GM18951 (cell line): Measurements from ENCODE around the gene SLC16A7.
"Not testable (repeated sequence)": the region's sequence is repeated elsewhere in the genome, so short reads cannot be mapped to it uniquely, and the experiment has no call there.

Source experiments
- POLR2A ChIP-seq: IDR thresholded peaks from 4 replicates; pipeline ENCODE4 v1.6.1; 2011; ENCODE audit warnings: mild to moderate bottlenecking; ENCODE audit not compliant: insufficient read length, insufficient read depth; ENCODE audit errors: extremely low read depth
- in situ Hi-C: fragments of 300-500 bp; cut with MboI; formaldehyde crosslinking; loops from one replicate; pipeline ENCODE4 v1.12.0; 2022; ENCODE audit warnings: low sequenced_read_pairs, mixed read lengths, inconsistent platforms; ENCODE audit not compliant: unreplicated experiment

The SLC16A7 gene

GRCh38 chr12:59595565-59595882 is 305 bp upstream of the SLC16A7 start:
- in situ Hi-C loops = no loop called here
- TF ChIP-seq POLR2A = no peak

DNA sequence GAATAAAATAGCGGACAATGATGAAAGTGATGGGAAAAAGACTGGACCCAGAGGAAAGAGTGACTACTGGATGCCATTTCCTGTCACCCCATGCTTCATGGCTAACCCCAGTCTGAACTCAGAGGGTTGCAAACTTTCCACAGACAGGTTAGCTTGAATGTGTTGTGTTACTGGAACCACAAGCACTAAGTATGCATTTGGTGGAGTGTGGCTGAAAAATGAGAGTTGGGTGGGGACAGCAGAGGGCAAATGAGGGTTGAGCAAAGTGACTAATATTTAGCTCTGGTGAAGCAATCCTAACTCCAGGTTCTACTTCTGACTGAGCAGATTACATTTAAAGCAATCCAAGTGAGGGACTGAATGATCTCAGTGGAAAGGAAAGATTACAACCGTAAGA is 1.6 kb downstream of the SLC16A7 start:
- no peak for TF ChIP-seq POLR2A
- in situ Hi-C loops = no loop called here

GRCh38 chr12:59600171-59600570 is 4.3 kb downstream of the SLC16A7 start:
- no peak for TF ChIP-seq POLR2A
- in situ Hi-C loops = no loop called here

GRCh38 chr12:59603754-59604153 is 7.9 kb downstream of the SLC16A7 start:
- in situ Hi-C loops = no loop called here
- no peak for TF ChIP-seq POLR2A

DNA sequence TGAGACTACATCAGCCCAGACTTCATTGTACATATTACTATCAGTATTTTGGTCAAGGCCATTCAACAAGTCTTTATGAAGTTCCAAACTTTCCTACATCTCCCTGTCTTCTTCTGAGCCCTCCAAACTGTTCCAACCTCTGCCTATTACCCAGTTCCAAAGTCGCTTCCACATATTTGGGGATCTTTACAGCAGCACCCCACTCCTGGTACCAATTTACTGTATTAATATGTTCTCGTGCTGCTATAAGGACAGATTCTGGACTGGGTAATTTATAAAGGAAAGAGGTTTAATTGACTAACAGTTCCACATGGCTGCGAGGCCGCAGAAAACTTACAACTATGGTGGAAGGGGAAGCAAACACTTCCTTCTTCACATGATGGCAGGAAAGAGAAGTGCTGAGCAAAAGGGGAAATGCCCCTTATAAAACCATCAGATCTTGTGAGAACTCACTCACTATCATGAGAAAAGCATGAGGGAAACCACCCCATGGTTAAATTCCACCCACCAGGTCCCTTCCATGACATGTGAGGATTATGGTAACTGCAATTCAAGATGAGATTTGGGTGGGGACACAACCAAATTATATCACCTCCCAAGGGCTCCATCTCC is 17.1 kb downstream of the SLC16A7 start:
- in situ Hi-C loops = not testable (repeated sequence)

GRCh38 chr12:59615392-59616165 is 19.8 kb downstream of the SLC16A7 start:
- in situ Hi-C loops = no loop called here
- TF ChIP-seq POLR2A = no peak

DNA sequence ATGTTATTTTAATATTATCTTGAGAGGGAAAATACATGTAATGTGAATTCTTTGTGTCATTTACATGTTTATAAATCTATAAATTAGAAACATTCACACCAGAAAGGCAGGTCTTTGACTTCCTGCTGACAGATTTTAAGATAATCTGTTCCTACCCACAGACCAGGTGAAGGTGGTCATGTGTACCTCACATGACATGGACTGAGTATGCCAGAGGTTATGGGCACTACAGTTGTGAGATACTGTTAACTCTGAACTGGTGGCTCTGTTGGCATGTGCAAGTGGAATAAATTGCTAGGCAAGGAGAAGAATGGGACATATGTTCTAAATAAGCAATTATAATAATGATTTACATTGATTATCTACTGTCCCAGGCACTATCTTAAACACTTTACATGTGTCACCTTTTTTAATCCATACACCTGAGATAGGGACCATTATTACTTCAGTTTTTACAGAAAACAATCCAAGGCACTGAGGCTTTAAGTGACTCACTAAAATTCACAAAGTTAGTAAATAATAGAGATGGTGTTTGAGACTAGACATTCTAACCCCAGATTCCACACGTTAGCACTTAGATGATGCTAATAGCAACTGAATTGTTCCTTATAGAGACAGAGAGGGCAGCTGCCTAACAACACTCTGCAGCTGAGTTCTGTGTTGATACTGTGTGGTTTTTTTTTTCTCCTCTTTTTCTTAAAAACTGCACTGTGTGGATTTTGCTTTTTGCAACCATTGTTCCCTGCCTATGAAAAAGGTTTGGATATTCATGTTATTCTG is 23.8 kb downstream of the SLC16A7 start:
- in situ Hi-C loops = no loop called here
- TF ChIP-seq POLR2A = no peak

DNA sequence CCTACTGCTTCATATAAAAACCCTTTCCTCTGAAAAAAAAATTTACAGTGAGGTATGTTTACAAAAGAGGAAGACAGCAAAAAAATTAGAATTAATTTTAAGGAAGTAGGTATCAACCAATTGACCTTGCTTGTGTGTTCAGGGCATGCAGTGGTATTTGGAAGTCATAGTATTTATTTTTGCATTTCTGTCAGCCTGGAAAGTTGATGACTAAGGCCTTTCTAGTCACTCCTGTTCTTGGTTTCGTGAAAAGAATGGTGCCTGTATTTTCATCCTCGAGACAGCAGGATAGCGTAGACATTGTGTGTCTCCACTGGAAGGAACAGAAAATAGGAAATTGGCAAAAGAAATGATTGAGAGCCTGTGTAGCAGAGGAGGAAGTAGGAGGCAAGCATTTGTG is 24.5 kb downstream of the SLC16A7 start:
- in situ Hi-C loops = no loop called here
- TF ChIP-seq POLR2A = no peak

- in situ Hi-C loops = no loop called here
- TF ChIP-seq POLR2A = no peak
These were observed 29.1 kb downstream of the SLC16A7 start for GRCh38 chr12:59624732-59625460.

- in situ Hi-C loops = no loop called here
- TF ChIP-seq POLR2A = no peak
These were observed 30.6 kb downstream of the SLC16A7 start for GRCh38 chr12:59626382-59626781.

DNA sequence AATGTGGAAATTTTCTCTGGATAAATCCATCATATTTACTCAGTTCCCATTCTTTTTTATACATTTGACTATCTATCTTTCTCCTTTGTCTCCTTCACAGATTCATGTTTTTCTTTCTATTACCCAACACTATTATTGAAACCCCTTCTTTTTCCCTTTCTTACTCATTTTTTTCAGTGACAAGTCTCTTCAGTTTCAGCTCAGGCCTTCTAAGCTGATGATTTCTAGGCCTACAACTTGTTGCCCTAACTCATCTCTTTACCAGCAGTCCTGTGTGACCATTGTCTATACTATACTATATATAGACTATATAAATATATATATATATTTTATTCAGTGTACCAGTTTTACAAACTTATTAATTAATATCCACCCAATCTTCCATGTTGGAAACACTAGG is 31.8 kb downstream of the SLC16A7 start:
- no peak for TF ChIP-seq POLR2A
- in situ Hi-C loops = no loop called here

DNA sequence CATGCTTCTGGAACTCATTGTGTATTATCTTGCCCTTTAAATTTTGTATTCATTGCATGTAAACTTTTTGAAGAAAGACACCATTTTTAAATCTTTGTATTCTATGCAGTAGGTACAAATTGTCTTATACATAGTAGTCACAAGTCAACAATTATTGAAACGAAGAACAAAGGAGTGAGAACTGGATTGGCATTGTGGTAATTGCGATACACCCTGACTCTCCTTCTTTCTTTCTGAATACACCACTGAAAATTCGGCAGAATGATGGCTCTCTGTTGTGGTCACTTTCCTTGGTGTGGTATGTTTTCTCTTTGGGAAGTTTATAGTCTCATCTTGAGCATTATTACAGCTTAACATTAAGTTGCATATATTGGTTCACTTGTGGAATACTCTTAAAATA is 34.1 kb downstream of the SLC16A7 start:
- TF ChIP-seq POLR2A = no peak
- in situ Hi-C loops = no loop called here

- in situ Hi-C loops = no loop called here
- TF ChIP-seq POLR2A = no peak
These were observed 36.6 kb downstream of the SLC16A7 start for GRCh38 chr12:59632408-59632807.
